HL-60/S4 treated with retinoic acid at 250 ng/mL for 4 days and 3 days (cell line): ENCODE measurements around the gene PYDC1.
"Not testable (repeated sequence)": the region's sequence is repeated elsewhere in the genome, so short reads cannot be mapped to it uniquely, and the experiment has no call there.

Source experiments
- in situ Hi-C: fragments of 300-500 bp; cut with MboI; formaldehyde crosslinking; loops from 2 replicates; pipeline ENCODE4 v1.7.0; 2022; ENCODE audit warnings: low sequenced_read_pairs

Gene PYDC1

GRCh38 chr16:31223044-31223443 lies 6.1 kb upstream of the PYDC1 start:
- in situ Hi-C loops, result no loop called here

GRCh38 chr16:31221357-31222160 lies 4.6 kb upstream of the PYDC1 start:
- in situ Hi-C loops, result no loop called here

- in situ Hi-C loops, result no loop called here
Measured at GRCh38 chr16:31219154-31219741, 2.3 kb upstream of the PYDC1 start.

- in situ Hi-C loops, result no loop called here
Measured at GRCh38 chr16:31217136-31217530, 198 bp upstream of the PYDC1 start.

GRCh38 chr16:31215287-31216162 lies 1.4 kb downstream of the PYDC1 start:
- in situ Hi-C loops, result no loop called here

GRCh38 chr16:31214708-31215286 lies 2.1 kb downstream of the PYDC1 start:
- in situ Hi-C loops, result no loop called here

- in situ Hi-C loops, result no loop called here
Measured at GRCh38 chr16:31213877-31214707, 2.8 kb downstream of the PYDC1 start, which contains the start of gene TRIM72. Gene TRIM72, plus strand, starts transcription at chr16:31214119. Its CDS starts 620 bp downstream, at chr16:31214739.

- in situ Hi-C loops, result no loop called here
Measured at GRCh38 chr16:31213342-31213741, 3.6 kb downstream of the PYDC1 start.

- in situ Hi-C loops, result no loop called here
Measured at GRCh38 chr16:31206776-31207175, 10.2 kb downstream of the PYDC1 start.

GRCh38 chr16:31204871-31205666 lies 11.9 kb downstream of the PYDC1 start:
- in situ Hi-C loops, result no loop called here

- in situ Hi-C loops, result no loop called here
Measured at GRCh38 chr16:31202414-31203375, 14.2 kb downstream of the PYDC1 start, which contains the start of gene PYCARD. Gene PYCARD, minus strand, starts transcription at chr16:31202760. Its CDS starts 70 bp downstream, at chr16:31202690.

GRCh38 chr16:31201582-31202413 lies 15.1 kb downstream of the PYDC1 start:
- in situ Hi-C loops, result no loop called here

- in situ Hi-C loops, result no loop called here
Measured at GRCh38 chr16:31200821-31201568, 15.9 kb downstream of the PYDC1 start.

GRCh38 chr16:31200111-31200510 lies 16.8 kb downstream of the PYDC1 start:
- in situ Hi-C loops, result not testable (repeated sequence)

GRCh38 chr16:31199430-31200041 lies 17.4 kb downstream of the PYDC1 start:
- in situ Hi-C loops, result no loop called here

GRCh38 chr16:31198207-31198882 lies 18.6 kb downstream of the PYDC1 start:
- in situ Hi-C loops, result no loop called here
